ENCODE measurements around the gene DDX10.

DDX10 gene

GRCh38 chr11:108859510-108859909 is 194.6 kb downstream of the DDX10 start:
- no peak overlapping the region for H3K4me3 ChIP-seq (ENCODE audit: low read depth, low read length)
- TF ChIP-seq, protein P1, sequence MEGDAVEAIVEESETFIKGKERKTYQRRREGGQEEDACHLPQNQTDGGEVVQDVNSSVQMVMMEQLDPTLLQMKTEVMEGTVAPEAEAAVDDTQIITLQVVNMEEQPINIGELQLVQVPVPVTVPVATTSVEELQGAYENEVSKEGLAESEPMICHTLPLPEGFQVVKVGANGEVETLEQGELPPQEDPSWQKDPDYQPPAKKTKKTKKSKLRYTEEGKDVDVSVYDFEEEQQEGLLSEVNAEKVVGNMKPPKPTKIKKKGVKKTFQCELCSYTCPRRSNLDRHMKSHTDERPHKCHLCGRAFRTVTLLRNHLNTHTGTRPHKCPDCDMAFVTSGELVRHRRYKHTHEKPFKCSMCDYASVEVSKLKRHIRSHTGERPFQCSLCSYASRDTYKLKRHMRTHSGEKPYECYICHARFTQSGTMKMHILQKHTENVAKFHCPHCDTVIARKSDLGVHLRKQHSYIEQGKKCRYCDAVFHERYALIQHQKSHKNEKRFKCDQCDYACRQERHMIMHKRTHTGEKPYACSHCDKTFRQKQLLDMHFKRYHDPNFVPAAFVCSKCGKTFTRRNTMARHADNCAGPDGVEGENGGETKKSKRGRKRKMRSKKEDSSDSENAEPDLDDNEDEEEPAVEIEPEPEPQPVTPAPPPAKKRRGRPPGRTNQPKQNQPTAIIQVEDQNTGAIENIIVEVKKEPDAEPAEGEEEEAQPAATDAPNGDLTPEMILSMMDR (IDR thresholded peaks at IDR 0.05; ENCODE audit: borderline replicate concordance, insufficient read depth, low read depth, low read length) = no peak

DNA sequence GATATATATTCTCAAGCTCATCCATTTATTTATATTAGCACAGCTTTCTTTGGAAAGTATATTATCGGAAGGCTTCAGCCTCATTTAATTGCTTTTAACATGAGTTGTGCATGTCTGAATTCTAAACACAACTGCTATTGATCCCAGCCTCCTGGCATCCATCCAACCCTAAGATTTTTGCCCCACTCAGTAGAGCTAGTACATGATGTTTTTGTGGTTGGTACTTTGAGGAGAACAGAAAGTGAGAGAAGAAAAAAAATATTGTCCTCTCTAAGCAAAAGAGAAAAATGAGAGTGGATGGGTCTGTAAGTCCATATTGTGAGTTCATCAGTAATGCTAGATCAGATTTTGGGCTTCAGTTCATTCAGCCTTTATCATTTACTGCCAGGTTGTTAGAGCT is 198.7 kb downstream of the DDX10 start:
- TF ChIP-seq, protein P1 (IDR thresholded peaks at IDR 0.05; ENCODE audit: borderline replicate concordance, insufficient read depth, low read depth, low read length) = no peak
- H3K4me3 ChIP-seq (ENCODE audit: low read depth, low read length) = no peak overlapping the region

DNA sequence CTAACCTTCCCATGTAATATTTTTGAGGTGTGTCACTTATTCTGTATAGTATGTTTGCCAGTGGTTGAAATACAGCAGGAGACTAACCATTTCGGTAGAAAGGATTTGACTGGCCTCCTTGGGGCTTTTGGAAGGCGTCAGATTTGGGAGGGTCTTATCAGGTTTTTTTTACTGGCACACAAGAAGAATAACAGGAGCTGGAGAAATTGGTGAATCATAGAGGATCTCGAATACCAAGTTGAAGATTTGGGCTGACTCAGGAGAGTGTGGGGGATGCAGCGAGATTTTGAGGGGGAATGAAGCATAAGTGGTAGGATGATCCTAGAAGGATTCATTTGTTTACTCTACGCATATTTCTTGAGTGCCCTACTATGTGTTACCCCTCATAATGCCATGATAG is 200.5 kb downstream of the DDX10 start:
- TF ChIP-seq, protein P1 (IDR thresholded peaks at IDR 0.05; ENCODE audit: borderline replicate concordance, insufficient read depth, low read depth, low read length) = no peak
- no peak overlapping the region for H3K4me3 ChIP-seq (ENCODE audit: low read depth, low read length)

DNA sequence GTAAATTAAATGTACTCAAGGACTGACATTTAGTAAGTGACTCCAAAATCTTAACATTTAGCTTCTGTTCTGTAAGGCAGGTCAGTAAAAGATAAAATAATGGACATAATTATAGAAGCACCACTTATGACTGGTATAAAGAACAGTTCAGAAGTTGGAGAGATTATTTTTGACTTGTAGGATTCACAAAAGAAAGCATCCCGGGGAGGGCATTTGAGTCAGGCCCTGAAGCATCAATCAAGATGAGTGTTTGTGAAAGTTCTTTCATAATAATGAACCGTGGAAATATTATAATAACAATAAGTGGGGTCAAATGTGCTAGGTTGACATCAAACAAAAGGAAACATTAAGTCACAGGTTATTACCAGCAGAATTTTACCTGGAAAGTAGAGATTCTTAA is 201.9 kb downstream of the DDX10 start:
- H3K4me3 ChIP-seq (ENCODE audit: low read depth, low read length) = no peak overlapping the region
- TF ChIP-seq, protein P1 (IDR thresholded peaks at IDR 0.05; ENCODE audit: borderline replicate concordance, insufficient read depth, low read depth, low read length) = no peak

- TF ChIP-seq, protein P1 (IDR thresholded peaks at IDR 0.05; ENCODE audit: borderline replicate concordance, insufficient read depth, low read depth, low read length) = no peak
- no peak overlapping the region for H3K4me3 ChIP-seq (ENCODE audit: low read depth, low read length)
These were observed 205.6 kb downstream of the DDX10 start for GRCh38 chr11:108870373-108871020.

DNA sequence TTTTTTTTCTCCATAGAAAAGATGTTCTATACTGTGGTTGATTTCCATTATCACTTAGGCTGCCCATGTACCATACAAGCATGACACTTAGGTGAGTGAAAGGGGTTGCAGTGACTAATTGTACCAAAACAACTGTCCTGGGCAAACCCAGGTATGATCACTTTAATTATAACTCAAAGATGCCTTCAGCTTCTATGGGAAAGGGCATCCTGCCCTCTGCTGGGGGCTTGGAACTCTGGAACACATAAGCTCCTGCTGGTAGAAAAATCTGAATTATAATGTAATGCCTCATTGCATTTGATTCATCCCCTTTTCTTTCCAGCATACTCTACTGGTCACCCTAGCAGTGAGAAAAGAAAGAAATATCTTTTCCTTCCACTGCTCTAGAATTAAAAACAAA is 206.3 kb downstream of the DDX10 start:
- TF ChIP-seq, protein P1 (IDR thresholded peaks at IDR 0.05; ENCODE audit: borderline replicate concordance, insufficient read depth, low read depth, low read length) = peak; percentile 35; the same call in 1 of the 2 replicates
- no peak overlapping the region for H3K4me3 ChIP-seq (ENCODE audit: low read depth, low read length)

GRCh38 chr11:108871867-108872266 is 207.0 kb downstream of the DDX10 start:
- no peak overlapping the region for H3K4me3 ChIP-seq (ENCODE audit: low read depth, low read length)
- TF ChIP-seq, protein P1 (IDR thresholded peaks at IDR 0.05; ENCODE audit: borderline replicate concordance, insufficient read depth, low read depth, low read length) = no peak
